KOPT-K1 (cell line): Measurements from ENCODE around the gene SYK.

Experiments
- H3K27ac ChIP-seq: fragments of 200-600 bp; sonication (generic); 2 replicates; pipeline ENCODE4 v1.5.1; 2016; ENCODE audit warnings: antibody characterized with exemption, mild to moderate bottlenecking, low read depth, low read length; ENCODE audit not compliant: poor library complexity, severe bottlenecking
- H3K36me3 ChIP-seq: fragments of 200-600 bp; sonication (generic); 2 replicates; pipeline ENCODE4 v1.5.1; 2017; ENCODE audit warnings: antibody characterized with exemption, mild to moderate bottlenecking, low read length, moderate library complexity; ENCODE audit not compliant: insufficient read depth
- H3K9me3 ChIP-seq: fragments of 200-600 bp; sonication (generic); 2 replicates; pipeline ENCODE4 v1.5.1; 2017; ENCODE audit warnings: antibody characterized with exemption, low read length, mild to moderate bottlenecking; ENCODE audit not compliant: insufficient read depth, poor library complexity, severe bottlenecking

The SYK gene

GRCh38 chr9:90925581-90926257 is 124.1 kb downstream of the SYK start:
- Histone ChIP-seq H3K27ac (no peak overlapping the region), H3K36me3 (no peaks in the 10 kb centered on the region), H3K9me3 (no peaks in the 10 kb centered on the region)

DNA sequence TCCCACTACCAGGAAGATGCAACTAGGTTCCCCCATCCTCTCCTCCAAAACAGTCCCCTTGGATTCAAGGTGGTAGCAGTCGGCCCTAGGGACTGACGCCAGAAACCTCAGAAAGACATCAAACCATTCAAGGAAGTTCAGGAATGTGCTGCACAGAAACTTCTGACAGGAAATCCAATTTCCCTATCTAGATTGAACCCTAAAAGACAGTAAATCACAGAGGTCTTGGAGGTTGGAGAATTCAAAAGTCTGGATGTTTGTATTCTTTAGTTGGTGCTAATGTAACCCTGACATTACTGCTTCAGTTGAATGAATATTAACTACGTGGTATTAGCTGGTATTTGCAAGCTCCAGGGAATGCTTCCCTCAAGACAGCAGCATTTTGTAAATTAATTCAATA is 125.3 kb downstream of the SYK start:
- H3K27ac ChIP-seq, result no peak overlapping the region
- H3K36me3 ChIP-seq, result no peaks in the 10 kb centered on the region
- H3K9me3 ChIP-seq, result no peaks in the 10 kb centered on the region

DNA sequence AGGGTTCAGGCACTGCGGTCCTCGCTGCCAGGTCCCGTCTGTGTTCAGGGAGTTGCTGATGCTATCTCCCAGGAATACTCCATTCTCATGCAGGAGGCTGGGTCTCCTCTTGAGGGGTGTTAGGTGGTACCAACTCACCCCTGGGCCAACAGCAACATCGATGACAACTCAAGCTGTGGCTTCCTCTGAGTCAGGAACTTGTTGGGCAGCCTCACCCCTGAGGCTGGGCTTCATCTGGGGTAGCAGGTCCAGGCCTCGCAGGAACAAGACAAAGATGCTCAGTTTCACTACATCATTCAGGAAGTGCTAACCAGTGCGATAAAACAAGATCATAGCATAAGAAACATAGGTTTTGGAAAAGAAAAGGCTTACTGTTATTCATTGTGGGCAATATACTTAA is 125.9 kb downstream of the SYK start:
- H3K36me3 ChIP-seq, result no peaks in the 10 kb centered on the region
- H3K9me3 ChIP-seq, result no peaks in the 10 kb centered on the region
- no peak overlapping the region for H3K27ac ChIP-seq

DNA sequence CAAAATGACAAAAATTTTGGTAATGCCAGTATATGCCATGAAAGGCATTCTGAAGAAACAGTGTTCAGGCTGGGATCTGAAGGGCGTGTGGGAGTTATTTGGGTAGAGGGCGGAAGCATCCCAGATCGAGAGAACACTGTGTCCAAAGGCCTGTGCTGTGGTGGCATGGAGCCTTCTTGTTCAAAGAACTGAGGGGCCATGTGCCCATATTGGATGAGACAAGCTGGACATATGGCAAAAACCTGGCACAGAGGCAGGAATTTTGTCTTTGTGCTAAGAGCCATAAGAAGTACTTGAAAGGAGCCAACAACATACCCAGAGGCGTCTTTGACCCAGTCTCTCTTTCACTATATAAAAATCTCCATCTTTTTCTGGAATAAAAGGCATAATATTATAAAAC is 128.0 kb downstream of the SYK start:
- no peaks in the 10 kb centered on the region for H3K9me3 ChIP-seq
- H3K27ac ChIP-seq, result no peak overlapping the region
- no peaks in the 10 kb centered on the region for H3K36me3 ChIP-seq

DNA sequence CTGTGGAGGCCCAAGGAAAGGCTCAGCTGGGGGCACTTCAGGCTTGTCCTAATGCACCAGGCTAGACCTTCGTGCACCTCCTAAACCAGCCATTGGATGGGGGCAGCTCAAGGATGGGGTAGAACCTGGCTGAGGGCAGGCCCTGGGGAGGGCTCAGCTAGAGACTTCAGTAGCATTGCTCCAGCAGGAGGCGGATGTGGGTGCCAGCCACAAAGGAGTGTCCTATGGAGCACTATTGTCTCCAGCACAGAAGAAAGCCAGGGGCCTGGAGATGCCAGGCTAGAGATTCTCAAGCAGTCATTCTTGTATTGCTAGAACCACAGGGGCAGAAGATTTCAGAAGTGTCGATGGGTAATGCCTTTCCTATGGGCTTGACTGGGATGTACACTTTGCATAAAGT is 131.8 kb downstream of the SYK start:
- no peaks in the 10 kb centered on the region for H3K36me3 ChIP-seq
- no peak overlapping the region for H3K27ac ChIP-seq
- no peaks in the 10 kb centered on the region for H3K9me3 ChIP-seq

GRCh38 chr9:90939351-90939750 is 137.7 kb downstream of the SYK start:
- Histone ChIP-seq H3K9me3 (no peaks in the 10 kb centered on the region), H3K27ac (no peak overlapping the region), H3K36me3 (no peaks in the 10 kb centered on the region)

DNA sequence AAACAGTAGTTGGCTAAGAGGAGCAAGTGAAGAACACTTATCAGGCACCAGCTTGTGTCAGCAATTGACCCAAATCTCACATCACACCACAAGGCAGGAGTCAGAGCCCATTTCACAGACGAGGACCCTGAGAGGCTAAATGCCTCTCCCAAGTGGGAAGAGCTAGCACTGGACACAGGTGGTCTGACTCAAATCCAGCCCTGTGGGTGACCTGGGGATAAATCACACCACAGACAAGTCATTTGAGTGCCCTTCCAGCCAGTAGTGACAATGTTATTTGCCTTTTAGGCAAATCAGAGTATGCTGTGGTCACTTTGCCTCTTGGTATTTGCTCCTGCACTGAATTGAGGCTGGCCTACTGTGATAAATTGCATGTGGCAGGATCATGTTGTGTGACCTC is 138.7 kb downstream of the SYK start:
- Histone ChIP-seq H3K9me3 (no peaks in the 10 kb centered on the region), H3K36me3 (no peaks in the 10 kb centered on the region), H3K27ac (no peak overlapping the region)

DNA sequence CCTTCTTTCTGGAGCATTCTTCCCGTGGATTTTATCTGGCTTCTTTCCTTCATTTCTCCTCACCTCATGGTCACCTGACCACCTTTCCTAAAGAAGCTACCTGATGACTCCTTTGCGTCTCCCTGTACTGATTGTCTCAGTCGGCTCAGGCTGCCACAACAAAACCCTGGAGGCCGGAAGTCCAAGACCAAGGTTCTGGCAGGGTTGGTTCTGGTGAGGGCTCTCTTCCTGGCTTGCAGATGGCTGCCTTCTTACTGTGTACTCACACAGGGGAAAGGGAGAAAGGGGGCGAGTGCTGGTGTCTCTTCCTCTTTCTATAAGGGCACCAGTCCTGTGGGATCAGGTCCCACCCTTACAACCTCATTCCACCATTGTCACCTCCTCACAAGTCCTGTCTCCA is 140.0 kb downstream of the SYK start:
- H3K9me3 ChIP-seq, result no peaks in the 10 kb centered on the region
- H3K27ac ChIP-seq, result no peak overlapping the region
- H3K36me3 ChIP-seq, result no peaks in the 10 kb centered on the region

DNA sequence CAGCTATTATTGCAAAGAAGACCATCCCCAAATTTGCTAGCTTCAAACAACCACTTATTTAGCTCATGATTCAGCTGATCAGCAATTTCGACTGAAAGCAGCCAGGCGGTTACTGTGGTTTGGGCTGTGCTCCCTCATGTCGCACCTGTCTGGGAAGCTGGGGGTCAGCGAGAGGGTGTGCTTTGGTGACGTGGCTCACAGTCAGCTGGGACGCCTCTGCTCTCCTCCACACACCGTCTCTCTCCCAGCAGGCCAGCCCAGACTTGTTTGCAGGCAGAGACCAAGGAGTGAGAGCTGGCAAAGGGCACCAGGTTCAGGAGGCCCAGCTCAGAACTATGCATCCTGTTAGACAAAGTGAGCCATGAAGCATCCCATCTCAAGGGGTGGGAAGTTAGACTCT is 140.9 kb downstream of the SYK start:
- no peaks in the 10 kb centered on the region for H3K36me3 ChIP-seq
- H3K9me3 ChIP-seq, result no peaks in the 10 kb centered on the region
- no peak overlapping the region for H3K27ac ChIP-seq

GRCh38 chr9:90943341-90943740 is 141.7 kb downstream of the SYK start:
- H3K27ac ChIP-seq, result no peak overlapping the region
- H3K36me3 ChIP-seq, result no peaks in the 10 kb centered on the region
- no peaks in the 10 kb centered on the region for H3K9me3 ChIP-seq

DNA sequence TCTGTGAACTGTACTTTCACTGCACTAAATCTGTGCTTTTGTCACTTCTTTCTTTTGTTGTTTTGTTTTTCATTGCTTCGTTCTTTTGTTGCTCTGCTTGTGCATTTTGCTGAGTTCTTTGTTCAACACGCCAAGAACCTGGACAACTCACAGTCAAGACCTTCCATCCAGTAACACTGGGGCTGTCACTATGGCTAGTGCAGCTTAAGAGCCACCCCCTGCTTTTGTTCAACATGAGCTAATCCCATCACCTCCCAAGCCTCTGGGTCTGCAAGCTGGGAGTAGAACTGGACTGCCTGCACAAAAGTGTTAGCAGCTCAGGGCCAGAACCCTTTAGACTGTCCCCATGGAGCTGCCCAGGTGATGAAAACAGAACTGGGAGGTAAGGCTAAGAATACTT is 143.7 kb downstream of the SYK start:
- H3K9me3 ChIP-seq, result no peaks in the 10 kb centered on the region
- H3K36me3 ChIP-seq, result no peaks in the 10 kb centered on the region
- H3K27ac ChIP-seq, result no peak overlapping the region

DNA sequence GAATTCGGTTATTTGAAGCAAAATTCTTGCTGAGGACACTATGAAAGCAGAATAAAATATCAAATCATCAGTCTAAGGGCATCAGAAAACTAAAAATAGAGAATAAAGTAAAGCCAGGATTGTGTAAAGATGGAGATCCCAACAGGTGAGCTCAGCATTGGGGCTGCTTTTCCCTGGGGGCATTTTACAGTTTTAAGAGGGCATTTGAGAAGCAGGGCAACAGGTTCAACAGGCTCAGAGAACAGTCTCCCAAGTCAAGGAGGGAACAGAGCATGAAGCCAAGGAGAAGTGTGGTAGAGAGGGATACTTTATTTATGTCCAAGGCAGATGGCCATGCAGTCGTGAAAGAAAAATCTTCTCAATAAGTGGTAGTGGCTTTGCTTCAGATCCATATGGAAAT is 145.4 kb downstream of the SYK start:
- Histone ChIP-seq H3K36me3 (no peaks in the 10 kb centered on the region), H3K9me3 (no peaks in the 10 kb centered on the region), H3K27ac (no peak overlapping the region)
